ENCODE measurements around the gene DOK5. TPM values are rescaled to one million over a fixed set of nuclear protein-coding genes. Genes with fewer than 3 reads are reported as not detected.
A peak's percentile ranks its signal among the peaks of the same experiment; 100 is the strongest.

DOK5 gene
- polyA plus RNA-seq, 1 of the 3 experiments (the other 2 are of a cell fraction) = 12.4 TPM

GRCh38 chr20:54649511-54649962 lies 174.1 kb downstream of the DOK5 start:
- Histone ChIP-seq H3K9me3 (no peaks in the 10 kb centered on the region), H3K9ac (no peak overlapping the region), H3K27ac (ENCODE audit: low read depth in 2 of 2, low read length in 1 of 2) (no peak overlapping the region; a peak in 1 of 4 replicates), H3K9me2 (no peaks in the 10 kb centered on the region), H3K4me2 (no peak overlapping the region), H3K79me2 (ENCODE audit: insufficient read depth) (no peaks in the 10 kb centered on the region), H3K4me3 (ENCODE audit: low read depth in 2 of 2, low read length in 1 of 2) (no peak overlapping the region; a peak in 1 of 4 replicates), H3K36me3 (replicated peaks in 1 of 2; ENCODE audit: control insufficient read depth in 1 of 2, insufficient read depth in 2 of 2, low read length in 1 of 2) (no peaks in the 10 kb centered on the region), H4K20me1 (ENCODE audit: insufficient read depth) (no peaks in the 10 kb centered on the region), H3F3A (replicated peaks; ENCODE audit: insufficient read depth) (no peaks in the 10 kb centered on the region), H2AFZ (ENCODE audit: low read depth) (no peak overlapping the region), H3K4me1 (ENCODE audit: control insufficient read depth in 1 of 2, insufficient read depth in 2 of 2, low read depth in 1 of 2, low read length in 1 of 2) (peaks cover 0 to 3% of the 10 kb centered on the region in 2 experiments; a peak in 1 of 4 replicates), H3K27me3 (ENCODE audit: insufficient read depth) (no peaks in the 10 kb centered on the region)
- TF ChIP-seq USF2 (IDR thresholded peaks at IDR 0.05; ENCODE audit: borderline replicate concordance, low read depth, low read length) = no peak
- TF ChIP-seq MAX (IDR thresholded peaks at IDR 0.05; ENCODE audit: low read depth) = no peak
- TF ChIP-seq PBX3 (IDR thresholded peaks at IDR 0.05) = no peak
- no peak for TF ChIP-seq REST (IDR thresholded peaks at IDR 0.05; ENCODE audit: low read depth, low read length)
- peak; percentile 85 for TF ChIP-seq CTCF (IDR thresholded peaks at IDR 0.05)
- TF ChIP-seq TAF1 (IDR thresholded peaks at IDR 0.05; ENCODE audit: borderline replicate concordance, low read depth, low read length) = no peak
- TF ChIP-seq RAD21 (IDR thresholded peaks at IDR 0.05; ENCODE audit: low read length) = peak; percentile 88
- TF ChIP-seq RCOR1 (IDR thresholded peaks at IDR 0.05; ENCODE audit: low read length) = peak; percentile 18; the same call in 1 of the 2 replicates
- TF ChIP-seq TEAD4 (IDR thresholded peaks at IDR 0.05; ENCODE audit: borderline replicate concordance, insufficient read depth) = no peak
- TF ChIP-seq SMC3 (IDR thresholded peaks at IDR 0.05; ENCODE audit: low read depth, low read length) = peak; percentile 58; the same call in 1 of the 2 replicates
- 13% methylated on average over 8 of the region's 8 CpGs for WGBS (ENCODE audit: low lambda C conversion rate)
- POLR2A ChIA-PET = no interaction called here
- DNase-seq = peak; percentile 66
- CTCF ChIA-PET = interaction anchor here (1.0 to 3.8 kb wide), 15 partner anchors 9 to 1909 kb away, joined by 3 to 24 read pairs (median 7); no protein-coding TSS in a partner anchor
